Astrocyte (in vitro differentiated cells and primary cell): ENCODE results near the gene TRDN.

Experiments used
- CTCF ChIP-seq: IDR thresholded peaks from 2 replicates; pipeline ENCODE4 v1.5.1; 2011; ENCODE audit warnings: low read depth, mild to moderate bottlenecking, inconsistent platforms, low read length, moderate library complexity; ENCODE audit not compliant: insufficient read depth
- EZH2 ChIP-seq: IDR thresholded peaks from 2 replicates; pipeline ENCODE4 v1.6.1; 2012; ENCODE audit warnings: mild to moderate bottlenecking, low read length, inconsistent platforms; ENCODE audit not compliant: insufficient read depth

- no peak for TF ChIP-seq CTCF
- no peak for TF ChIP-seq EZH2
Observed at GRCh38 chr6:123661105-123661891, 24.5 kb upstream of the TRDN start.
